DMS 273 (cell line): ENCODE measurements around the gene IRF1.
A peak's percentile ranks its signal among the peaks of the same experiment; 100 is the strongest.
"Not testable (repeated sequence)": the region's sequence is repeated elsewhere in the genome, so short reads cannot be mapped to it uniquely, and the experiment has no call there.

ENCODE experiments used
- DNase-seq: peaks from one replicate; lab custom pipeline; 2025; ENCODE audit not compliant: unreplicated experiment; lab: John Stamatoyannopoulos, UW

IRF1 gene

DNA sequence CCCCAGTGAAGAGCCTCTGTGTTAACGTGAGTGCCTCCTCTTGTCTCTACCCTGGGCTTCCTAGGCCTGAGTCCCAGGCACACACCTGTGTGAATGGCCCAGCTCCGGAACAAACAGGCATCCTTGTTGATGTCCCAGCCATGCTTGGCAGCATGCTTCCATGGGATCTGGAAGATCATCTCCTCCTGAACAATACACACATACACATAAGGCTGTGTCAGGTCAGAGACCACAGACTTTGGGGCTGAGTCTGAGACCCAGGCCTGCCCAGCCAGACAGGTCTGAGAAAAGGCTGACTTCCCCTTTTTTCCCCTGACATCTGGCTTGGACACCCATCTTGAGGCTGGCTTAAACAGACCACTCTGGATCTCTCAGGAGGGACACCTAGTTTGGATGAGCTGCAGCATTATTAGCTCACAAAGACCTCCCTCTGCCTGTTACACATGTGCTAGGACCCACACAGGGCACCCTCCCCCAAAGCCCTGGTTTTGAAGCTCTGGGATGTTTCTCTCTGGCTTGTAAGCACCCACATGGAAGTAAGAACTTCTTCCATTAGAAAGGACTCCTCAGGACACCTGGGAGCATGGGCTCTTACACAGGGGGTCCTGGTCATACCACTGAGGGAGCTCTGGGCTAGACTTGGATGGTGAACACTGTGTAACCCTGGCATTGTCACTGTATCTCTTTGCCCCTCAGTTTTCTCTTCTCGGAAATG lies 2.6 kb downstream of the IRF1 start:
- no peak for DNase-seq

DNA sequence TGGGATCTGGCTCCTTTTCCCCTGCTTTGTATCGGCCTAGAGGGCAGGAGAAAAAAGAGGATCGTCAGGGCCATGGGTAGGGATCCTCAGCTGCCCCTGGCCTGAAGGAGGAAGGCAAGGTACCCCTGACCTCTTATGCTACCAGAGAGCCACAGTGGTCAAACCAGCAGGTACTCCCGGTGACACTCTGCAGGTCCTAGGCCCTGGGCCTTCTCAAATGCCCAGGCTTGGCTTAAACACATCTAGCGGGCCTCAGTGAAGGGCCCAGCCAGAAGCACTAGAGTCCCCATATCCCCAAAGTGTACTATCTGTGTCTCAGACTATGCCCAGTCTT lies 3.5 kb downstream of the IRF1 start:
- no peak for DNase-seq

DNA sequence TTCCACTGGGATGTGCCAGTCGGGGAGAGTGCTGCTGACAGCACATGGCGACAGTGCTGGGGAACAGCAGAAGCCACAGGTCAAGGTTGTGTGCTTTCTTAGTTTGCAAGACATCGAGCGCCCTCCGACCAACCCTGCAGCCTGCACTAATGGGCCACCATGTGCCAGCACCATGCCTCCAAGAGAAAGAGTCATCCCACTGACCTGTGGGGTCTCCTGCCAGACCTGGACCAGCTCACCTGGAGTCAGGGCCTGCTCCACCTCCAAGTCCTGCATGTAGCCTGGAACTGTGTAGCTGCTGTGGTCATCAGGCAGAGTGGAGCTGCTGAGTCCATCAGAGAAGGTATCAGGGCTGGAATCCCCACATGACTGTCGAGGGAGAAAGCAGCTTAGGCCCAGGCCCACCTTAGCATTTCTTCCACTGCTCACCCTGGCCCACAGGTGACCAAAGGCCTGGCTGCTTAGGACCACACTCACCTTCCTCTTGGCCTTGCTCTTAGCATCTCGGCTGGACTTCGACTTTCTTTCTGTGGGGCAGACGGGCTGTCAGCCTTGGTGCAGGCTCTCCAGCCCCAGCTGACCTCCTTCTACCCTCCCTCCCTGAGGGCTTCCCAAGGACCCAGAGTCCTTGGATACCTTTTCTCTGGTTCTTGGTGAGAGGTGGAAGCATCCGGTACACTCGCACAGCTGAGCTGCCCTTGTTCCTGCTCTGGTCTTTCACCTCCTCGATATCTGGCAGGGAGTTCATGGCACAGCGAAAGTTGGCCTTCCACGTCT lies 4.1 kb downstream of the IRF1 start:
- DNase-seq: no peak

DNA sequence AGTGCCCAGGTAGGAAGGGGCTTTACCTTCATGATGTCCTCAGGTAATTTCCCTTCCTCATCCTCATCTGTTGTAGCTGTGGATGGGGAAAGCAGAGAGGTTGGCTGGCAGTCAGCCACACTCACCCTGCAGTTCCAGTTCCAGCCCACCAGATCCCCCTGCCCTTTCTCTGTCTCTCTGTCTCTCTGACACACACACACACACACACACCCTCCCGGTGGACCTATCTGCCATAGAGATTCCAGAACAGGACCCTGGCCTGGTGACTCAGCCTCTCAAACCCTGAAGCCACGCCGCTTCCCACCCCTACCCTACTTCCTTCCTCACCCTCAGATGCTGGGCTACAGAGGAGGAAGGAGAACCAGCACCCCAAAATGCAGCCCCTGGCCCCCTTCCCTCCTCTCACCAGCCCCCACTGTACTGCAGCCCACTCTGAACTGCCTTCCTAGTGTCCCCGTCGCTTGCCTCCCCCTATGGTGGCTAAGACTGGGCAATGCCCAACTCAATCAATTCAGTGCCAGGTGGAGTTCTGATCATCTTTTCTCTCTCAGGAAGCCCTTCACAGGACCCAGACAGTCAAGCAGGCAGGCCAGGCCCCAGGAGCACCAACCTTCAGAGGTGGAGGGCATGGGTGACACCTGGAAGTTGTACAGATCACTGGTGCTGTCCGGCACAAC lies 4.8 kb downstream of the IRF1 start:
- no peak for DNase-seq

DNA sequence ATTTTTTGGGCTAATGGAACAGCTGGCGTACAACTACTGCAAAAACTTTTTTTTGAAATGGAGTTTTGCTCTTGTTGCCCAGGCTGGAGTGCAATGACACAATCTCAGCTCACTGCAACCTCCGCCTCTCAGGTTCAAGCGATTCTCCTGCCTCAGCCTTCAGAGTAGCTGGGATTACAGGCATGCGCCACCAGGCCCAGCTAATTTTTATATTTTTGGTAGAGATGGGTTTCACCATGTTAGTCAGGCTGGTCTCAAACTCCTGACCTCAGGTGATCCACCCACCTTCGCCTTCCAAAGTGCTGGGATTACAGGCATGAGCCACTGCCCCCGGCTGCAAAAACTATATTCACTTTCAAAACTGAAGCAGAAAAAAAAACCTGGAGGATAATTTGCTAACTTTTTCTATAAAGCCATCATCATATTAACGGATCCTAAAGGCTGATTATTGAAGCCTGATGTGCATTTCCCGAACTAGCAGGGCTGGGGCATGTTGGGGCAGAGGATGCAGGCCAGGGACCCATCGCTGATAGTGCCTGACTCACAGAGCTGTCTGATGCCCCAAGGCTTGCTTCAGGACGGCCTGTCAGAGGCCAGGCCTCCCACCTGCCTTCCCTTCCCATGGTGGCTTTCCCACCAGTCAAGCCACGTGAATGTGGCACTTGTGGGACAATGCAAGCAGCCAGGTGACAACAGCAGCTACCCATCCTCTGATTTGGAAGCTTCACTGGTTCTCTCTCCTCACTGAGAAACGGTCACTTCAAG lies 5.5 kb downstream of the IRF1 start:
- not testable (repeated sequence) for DNase-seq

DNA sequence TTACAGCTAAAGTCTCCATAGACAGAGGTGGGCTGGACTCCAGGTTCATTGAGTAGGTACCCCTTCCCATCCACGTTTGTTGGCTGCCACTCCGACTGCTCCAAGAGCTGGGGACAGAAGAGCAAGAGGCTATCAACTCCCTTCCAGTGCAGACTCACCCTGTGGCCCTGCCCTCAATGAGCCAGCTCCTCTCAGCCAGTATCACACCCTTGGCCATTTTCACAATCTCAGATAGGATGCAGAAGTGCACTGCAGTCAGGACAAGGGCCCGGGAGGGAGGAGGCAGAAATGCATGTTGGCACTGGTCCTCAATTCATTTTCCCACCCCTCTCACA lies 6.2 kb downstream of the IRF1 start:
- no peak for DNase-seq

DNA sequence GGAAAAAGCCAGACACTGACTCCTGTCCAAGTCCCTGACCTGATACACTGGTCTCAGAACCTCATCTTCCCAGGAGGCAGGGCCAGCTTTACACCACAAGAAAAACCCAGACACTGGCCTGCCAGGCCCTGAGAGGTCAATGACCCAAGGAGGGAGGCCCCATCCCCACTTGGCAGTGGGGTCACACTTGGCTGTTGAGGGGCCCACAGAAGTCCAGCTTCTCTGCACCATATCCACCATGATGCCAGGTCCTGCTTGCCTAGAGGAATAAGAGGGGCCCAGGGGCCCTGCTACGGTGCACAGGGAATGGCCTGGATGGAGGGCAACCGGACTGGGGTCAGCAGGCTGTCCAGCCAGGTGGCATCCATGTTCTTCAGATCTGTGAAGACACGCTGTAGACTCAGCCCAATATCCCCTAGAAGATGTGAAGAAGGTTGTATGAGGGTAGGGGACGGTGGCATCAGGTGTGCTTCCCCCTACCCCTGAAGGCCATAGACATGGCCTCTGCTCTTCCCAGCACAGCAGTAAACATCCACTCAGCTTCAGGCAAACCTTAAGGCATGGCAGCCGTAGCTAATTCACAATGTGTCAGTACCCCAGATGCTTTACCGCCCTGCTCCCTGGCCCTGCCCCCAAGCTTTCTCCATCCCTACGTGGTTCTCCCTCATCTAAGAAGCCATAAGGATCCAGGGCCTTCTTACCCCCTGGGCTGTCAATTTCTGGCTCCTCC lies 6.7 kb downstream of the IRF1 start:
- DNase-seq: no peak

DNA sequence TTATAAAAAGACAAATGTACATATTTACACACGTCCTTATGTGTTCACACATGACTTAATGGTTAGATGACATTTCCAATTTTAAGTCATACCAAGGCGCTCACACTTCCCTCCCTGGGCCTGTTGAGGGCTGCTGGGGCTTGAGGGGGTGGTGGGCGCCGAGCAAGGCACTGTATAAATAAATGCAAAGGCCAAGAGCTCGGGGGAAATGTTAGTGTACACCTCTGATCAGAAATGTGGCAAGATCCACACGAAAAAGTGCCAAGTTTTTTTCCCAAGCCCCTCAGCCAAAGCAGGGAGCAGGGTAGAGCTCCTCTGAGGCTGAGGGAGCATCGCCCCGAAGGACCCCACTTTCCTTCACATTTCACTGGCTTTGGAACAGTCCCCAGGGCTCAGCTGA lies 7.5 kb downstream of the IRF1 start:
- no peak for DNase-seq

DNA sequence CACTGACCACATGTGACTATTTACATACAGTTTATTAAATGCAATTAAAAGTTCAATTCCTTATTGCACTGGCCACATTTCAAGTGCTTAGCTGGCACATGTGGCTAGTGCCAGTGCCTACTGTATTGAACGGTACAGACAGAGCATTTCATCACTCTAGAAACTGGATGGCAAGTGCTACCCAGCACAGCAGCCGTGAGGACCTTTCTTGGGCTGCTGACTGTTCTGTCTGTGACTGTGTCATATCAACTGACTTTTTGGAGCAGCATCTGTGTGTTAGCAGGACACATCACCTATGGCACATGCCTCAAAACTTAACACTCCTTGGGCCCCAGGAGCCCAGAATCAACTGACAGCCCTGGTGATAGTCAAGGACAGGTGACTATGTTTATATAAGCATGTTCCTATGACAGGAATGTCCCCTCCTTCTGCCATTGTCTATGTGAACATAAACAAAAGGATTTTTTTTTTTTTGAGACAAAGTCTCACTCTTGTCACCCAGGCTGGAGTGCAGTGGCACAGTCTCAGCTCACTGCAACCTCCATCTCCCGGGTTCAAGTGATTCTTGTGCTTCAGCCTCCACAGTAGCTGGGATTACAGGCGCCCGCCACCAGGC lies 8.9 kb downstream of the IRF1 start:
- no peak for DNase-seq

DNA sequence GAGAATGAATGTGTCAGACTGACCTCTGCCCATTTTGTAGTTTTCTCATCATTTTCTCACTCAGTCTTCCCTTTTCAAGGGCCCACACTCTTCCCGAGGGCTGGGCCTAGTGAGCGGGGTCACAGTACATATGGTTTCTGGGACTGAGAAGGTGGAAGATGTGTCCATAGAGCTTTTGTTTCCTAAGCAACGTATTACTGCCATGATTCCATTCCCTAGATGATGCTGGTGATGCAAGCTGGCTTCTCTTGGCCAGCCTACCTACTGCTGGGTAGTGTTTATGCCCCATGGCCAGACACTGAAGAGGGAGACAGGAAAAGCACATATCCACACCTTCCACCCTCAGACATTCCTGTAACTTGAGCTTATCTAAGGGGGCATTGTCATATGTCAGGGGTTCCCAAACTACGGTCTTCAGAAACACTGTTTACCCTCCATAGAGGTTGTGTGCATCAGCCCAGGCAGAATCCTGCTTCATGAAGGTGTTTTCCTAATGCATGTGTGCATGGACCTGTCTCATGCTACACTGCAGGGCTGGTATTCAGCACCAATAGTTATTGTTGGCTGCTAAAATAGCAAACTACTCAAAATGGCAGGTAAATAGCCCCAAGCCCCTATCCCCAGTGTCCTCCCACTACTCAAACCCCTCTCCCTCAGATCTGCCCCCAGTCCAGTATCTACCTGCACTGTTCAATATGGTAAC lies 9.5 kb downstream of the IRF1 start:
- no peak for DNase-seq

DNA sequence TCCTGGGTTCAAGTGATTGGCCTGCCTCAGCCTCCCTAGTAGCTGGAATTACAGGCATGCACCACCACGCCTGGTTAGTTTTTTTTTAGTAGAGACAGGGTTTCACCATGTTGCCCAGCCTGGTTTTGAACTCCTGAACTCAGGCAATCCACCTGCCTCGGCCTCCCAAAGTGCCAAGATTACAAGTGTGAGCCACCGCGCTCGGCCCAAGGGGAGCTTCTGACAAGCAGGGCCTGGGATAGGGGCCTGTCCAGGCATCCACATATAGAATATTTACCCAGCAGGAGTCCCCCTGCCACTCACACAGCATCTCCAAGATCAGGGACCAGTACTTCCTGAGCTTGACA lies 10.1 kb downstream of the IRF1 start:
- no peak for DNase-seq

DNA sequence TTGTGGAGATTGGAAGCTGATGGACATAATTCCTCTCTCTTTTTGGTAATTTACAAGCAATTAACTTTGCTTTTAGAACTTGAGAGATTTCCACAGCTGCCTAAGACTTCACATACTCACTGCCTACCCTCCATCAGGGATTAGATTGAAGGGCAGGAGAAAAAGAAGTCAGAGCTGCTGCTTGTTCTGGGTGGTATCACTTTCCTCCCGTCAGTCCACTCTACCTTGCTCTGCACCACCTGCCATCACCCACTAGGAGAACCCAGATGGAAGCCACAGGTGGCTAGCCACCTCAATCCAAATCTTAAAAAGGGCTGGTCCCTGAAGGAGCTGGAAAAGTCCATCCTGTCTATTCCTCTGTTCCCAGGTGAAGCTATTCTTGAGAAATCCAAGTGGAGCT lies 10.5 kb downstream of the IRF1 start:
- no peak for DNase-seq

DNA sequence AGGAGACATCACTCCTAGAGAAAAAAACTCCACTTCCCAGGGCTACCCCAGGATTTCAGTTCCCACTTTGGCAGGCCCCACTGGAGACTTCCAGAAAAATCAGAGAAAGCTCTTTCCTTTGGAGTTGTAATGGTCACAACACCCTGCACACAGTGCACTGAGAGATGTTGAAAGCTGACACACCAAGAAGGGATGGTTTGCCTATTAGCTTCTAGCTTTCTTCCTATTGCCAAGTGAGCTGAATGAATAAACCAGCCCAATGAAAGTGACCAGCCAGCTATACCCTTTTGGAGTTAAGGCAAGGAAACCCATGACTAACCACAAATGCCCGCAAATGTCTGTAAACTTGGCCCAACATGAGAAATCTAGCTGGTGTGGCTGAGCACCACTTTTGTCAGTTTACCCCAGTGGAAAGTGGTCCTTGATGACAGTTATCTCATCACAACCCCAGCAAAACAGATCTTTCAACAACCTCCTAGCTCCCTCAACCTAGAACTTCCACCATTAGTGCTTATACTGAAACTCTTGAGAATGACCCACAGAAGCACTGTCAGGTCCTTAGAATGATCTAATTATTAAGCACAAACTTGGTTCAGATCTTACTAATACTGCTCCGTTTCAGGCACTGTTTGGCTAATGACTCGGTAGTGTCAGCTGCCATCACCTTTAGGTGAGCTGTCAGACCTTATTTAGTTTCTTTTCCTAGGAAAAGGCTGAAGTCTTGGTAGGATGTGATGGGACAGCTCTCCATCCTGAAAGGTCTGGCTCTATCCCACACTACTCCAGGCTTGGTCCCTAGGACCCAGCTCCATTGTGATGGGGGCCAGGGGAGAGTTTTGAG lies 11.2 kb downstream of the IRF1 start:
- DNase-seq: no peak

DNA sequence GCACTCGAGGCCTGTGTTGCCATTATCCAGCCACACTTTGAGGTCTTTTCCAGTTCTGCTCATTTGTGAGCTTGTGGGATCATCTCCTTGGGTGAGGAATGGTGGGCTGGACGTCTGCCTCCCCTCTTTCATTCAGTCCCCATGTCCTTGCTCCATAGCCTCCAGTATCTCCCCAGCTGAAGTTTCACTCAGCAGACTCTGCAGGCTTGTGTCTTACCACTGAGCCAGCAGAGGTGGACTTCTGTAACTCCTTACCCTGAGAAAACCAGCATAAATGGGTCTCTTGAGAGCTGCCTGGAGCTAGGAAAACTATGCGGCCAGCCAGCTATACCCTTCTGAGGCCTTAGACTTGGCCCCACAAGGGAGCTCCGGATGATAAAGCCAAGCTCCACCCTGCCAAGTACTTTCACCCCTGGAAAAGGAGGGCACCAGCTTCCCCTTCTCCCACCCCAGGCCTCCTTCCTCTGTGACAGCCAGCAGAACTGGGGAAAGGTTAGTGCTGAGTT lies 12.2 kb downstream of the IRF1 start:
- DNase-seq: no peak

DNA sequence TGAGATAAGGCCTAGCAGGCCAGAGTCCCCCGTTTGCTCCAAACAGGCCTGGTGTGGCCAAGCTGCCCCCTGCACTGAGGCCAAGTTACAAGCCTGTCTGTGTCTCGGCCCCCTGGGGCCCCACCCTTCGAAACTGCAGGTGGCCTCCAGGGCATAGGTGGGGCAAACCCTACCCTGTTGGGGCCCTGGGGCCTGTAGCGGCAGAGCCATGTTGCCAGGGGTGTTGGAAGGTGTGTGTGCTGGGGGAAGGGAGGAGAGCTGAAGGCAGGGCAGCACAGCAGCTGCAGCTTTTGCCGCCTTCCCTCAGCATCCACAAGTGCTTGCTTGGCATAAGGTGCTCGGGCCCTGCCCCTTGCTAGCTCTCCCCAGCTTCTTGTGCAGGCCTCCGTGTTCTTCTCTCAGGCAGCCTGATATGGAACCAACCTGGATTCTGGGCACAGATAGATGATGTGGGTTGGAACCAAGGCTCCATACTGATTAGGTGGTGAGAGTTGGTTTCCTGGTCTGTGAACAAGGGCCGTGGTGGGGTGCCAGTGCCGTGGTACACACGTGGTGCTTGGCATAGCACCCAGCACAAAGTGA lies 12.7 kb downstream of the IRF1 start:
- DNase-seq: no peak

DNA sequence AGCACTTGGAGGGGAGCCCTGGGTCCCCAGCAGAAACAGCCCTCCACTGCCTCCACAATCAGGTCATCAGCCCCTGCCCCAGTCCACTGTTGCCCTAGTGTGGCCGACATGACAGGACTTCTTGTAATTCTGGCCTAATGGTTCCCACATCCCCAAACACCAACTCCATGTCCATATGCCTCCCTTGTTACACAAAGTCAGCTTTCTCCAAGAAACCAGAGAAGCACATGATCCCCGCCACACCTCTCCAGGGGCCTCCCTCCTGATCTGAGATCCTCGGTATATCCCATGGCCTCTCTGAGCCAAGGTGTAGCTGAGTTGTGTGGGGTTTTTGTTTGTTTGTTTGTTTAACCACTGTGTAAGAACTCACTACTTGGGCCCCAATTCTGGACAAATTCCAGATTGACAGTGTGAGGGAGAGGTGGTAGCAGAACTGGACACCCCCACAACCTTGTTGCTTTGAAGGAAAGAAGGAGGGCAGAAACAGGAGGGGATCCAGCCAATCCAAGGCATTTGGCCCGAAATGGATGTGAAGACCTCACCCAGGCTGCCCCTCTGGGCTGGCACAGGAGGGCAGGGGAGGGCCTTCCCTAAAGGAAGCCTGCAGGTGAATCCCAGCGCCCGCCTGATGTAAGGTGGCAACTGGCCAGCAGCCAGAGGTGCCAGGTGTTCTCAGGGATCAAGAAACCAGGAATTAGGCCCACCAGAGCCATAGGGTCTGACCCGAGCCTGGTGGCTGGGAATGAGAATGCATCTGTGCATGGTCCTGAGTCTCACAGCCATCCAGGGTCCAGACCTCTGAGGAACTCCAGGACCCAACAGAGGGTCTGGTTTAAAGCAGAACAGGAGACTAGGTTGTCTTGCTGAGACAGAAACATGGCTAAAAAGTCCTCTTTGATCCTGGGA lies 13.4 kb downstream of the IRF1 start:
- peak; percentile 58 for DNase-seq

DNA sequence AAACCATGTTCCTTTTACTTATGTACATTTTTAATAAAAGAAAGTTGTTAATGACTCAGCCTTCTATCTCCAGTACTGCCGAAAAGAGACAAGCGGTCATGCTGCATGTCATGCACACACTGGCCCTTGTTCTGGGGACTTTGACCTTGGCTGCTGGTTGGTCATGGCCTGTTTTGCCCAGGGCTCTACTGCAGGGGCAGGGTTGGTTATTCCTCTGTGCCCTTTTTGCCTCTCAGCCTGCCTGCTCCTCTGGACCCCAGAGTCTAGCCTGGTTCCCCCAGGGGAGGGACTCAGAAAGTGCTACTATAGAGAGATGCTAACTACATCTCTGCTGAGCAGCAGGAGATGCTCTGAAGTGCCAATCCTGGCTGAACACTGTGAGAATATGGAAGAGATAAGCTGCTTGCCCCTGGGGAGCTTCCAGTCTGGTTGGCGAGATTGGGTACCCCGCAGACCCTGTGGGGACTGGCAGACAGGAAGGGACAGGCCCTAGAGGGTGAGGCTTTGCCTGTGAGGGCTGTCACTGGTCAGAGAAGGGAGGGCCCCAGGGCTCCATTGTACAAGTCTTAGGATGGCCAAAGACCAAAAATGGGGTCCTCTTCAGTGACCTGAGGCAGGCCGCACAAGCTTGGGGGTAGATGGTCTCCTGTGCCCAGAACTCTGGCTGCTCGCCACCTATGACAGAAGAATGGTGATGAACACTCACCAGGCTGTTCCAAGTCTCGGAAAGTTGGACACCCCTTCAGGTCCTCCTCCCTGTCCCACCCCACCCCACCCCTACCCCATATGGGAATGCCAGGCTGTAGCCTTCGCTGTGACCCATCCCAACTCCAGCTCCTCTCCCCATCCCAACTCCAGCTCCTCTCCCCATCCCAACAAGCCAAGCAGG lies 14.3 kb downstream of the IRF1 start:
- no peak for DNase-seq
